Measurements from ENCODE around the gene SCP2D1. TPM values are rescaled to one million over a fixed set of nuclear protein-coding genes. Genes with fewer than 3 reads are reported as not detected.

The SCP2D1 gene
- total RNA-seq, 1 experiment from 2014 or later: not detected

- POLR2A ChIA-PET: no interaction called here
- no peak for DNase-seq
- Mint-ChIP-seq H3K4me3 (ENCODE audit: unreplicated experiment) (no peak overlapping the region), H3K27me3 (ENCODE audit: insufficient read depth, unreplicated experiment) (no peaks in the 10 kb centered on the region), H3K36me3 (ENCODE audit: insufficient read depth, unreplicated experiment) (no peaks in the 10 kb centered on the region), H3K27ac (ENCODE audit: unreplicated experiment) (no peak overlapping the region), H3K4me1 (ENCODE audit: low read depth, unreplicated experiment) (no peaks in the 10 kb centered on the region), H3K9me3 (ENCODE audit: unreplicated experiment) (no peaks in the 10 kb centered on the region)
- no TSS peak for BruUV-seq (replicated peaks)
- 0 out of 2 replicates have a peak, but pooled peaks cover under 1% of the 10 kb centered on the region for H3K4me1 ChIP-seq
- H3K36me3 ChIP-seq (ENCODE audit: control insufficient read depth, insufficient read depth, low read length): no peaks in the 10 kb centered on the region
- H3K27me3 ChIP-seq (replicated peaks; ENCODE audit: control insufficient read depth, insufficient read depth, low read length): no peaks in the 10 kb centered on the region
- H3K9me3 ChIP-seq: no peaks in the 10 kb centered on the region; the same call in 1 of the 2 replicates
- no peak for TF ChIP-seq CTCF (IDR thresholded peaks at IDR 0.05; ENCODE audit: insufficient read depth in 1 of 2, low read depth in 1 of 2, low read length in 1 of 2, severe bottlenecking in 1 of 2, unreplicated experiment in 1 of 2)
- CTCF ChIA-PET: no interaction called here
- intact Hi-C loops (cut with micrococcal nuclease; ENCODE audit: unreplicated experiment): no loop called here
- H3K4me3 ChIP-seq (ENCODE audit: low read depth, low read length): no peak overlapping the region
Measured at GRCh38 chr20:18808712-18809111, 4.9 kb upstream of the SCP2D1 start.

GRCh38 chr20:18811186-18811585, 2.4 kb upstream of the SCP2D1 start:
- H3K27me3 ChIP-seq (replicated peaks; ENCODE audit: control insufficient read depth, insufficient read depth, low read length): no peaks in the 10 kb centered on the region; the same call in 1 of the 2 replicates
- BruUV-seq (replicated peaks): no TSS peak
- intact Hi-C loops (cut with micrococcal nuclease; ENCODE audit: unreplicated experiment): no loop called here
- no peak for DNase-seq
- Mint-ChIP-seq H3K4me3 (ENCODE audit: unreplicated experiment) (no peak overlapping the region), H3K27ac (ENCODE audit: unreplicated experiment) (no peak overlapping the region), H3K36me3 (ENCODE audit: insufficient read depth, unreplicated experiment) (no peaks in the 10 kb centered on the region), H3K27me3 (ENCODE audit: insufficient read depth, unreplicated experiment) (no peaks in the 10 kb centered on the region), H3K4me1 (ENCODE audit: low read depth, unreplicated experiment) (no peaks in the 10 kb centered on the region), H3K9me3 (ENCODE audit: unreplicated experiment) (no peaks in the 10 kb centered on the region)
- ChIA-PET CTCF (no interaction called here), POLR2A (no interaction called here)
- 0 out of 2 replicates have a peak, but pooled peaks cover 3% of the 10 kb centered on the region for H3K4me1 ChIP-seq
- no peaks in the 10 kb centered on the region for H3K9me3 ChIP-seq
- H3K36me3 ChIP-seq (ENCODE audit: control insufficient read depth, insufficient read depth, low read length): no peaks in the 10 kb centered on the region
- H3K4me3 ChIP-seq (ENCODE audit: low read depth, low read length): no peak overlapping the region
- no peak for TF ChIP-seq CTCF (IDR thresholded peaks at IDR 0.05; ENCODE audit: insufficient read depth in 1 of 2, low read depth in 1 of 2, low read length in 1 of 2, severe bottlenecking in 1 of 2, unreplicated experiment in 1 of 2)

- H3K27ac Mint-ChIP-seq (ENCODE audit: unreplicated experiment): no peak overlapping the region
- intact Hi-C loops (cut with micrococcal nuclease; ENCODE audit: unreplicated experiment): no loop called here
- H3K4me1 ChIP-seq: 0 out of 2 replicates have a peak, but pooled peaks cover 3% of the 10 kb centered on the region
- H3K9me3 Mint-ChIP-seq (ENCODE audit: unreplicated experiment): no peaks in the 10 kb centered on the region
- no peak overlapping the region for H3K4me3 Mint-ChIP-seq (ENCODE audit: unreplicated experiment)
- no peaks in the 10 kb centered on the region for H3K36me3 ChIP-seq (ENCODE audit: control insufficient read depth, insufficient read depth, low read length)
- H3K4me3 ChIP-seq (ENCODE audit: low read depth, low read length): no peak overlapping the region
- no peak for DNase-seq
- H3K27me3 Mint-ChIP-seq (ENCODE audit: insufficient read depth, unreplicated experiment): no peaks in the 10 kb centered on the region
- H3K36me3 Mint-ChIP-seq (ENCODE audit: insufficient read depth, unreplicated experiment): no peaks in the 10 kb centered on the region
- no peak for TF ChIP-seq CTCF (IDR thresholded peaks at IDR 0.05; ENCODE audit: insufficient read depth in 1 of 2, low read depth in 1 of 2, low read length in 1 of 2, severe bottlenecking in 1 of 2, unreplicated experiment in 1 of 2)
- BruUV-seq (replicated peaks): no TSS peak
- no peaks in the 10 kb centered on the region; the same call in 1 of the 2 replicates for H3K27me3 ChIP-seq (replicated peaks; ENCODE audit: control insufficient read depth, insufficient read depth, low read length)
- H3K9me3 ChIP-seq: no peaks in the 10 kb centered on the region
- no peaks in the 10 kb centered on the region for H3K4me1 Mint-ChIP-seq (ENCODE audit: low read depth, unreplicated experiment)
- POLR2A ChIA-PET: no interaction called here
- CTCF ChIA-PET: no interaction called here
Measured at GRCh38 chr20:18811904-18812303, 1.7 kb upstream of the SCP2D1 start.

Data from Caco-2 (cell line).